ENCODE data around the gene RP9.
A peak's percentile ranks its signal among the peaks of the same experiment; 100 is the strongest.
"Not testable (repeated sequence)": the region's sequence is repeated elsewhere in the genome, so short reads cannot be mapped to it uniquely, and the experiment has no call there.

The RP9 gene

DNA sequence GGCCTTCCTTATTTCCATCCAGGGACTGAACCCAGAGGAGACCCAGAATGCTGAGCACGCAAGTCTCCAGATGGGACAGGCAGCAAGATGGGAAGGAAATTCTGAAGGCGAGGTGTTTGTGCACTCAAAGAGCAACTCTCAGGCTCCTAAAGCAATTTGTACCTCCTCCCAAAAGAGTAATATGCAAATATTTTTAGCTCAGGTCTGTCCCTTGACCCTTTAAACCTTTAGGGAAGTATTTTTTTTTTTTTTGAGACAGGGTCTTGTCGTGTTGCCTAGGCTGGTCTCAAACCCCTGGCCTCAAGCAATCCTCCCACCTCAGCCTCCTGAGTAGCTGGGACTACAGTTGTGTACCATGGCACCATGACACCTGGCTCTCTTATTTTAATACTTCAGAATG, 8.4 kb downstream of the RP9 start:
- DNase-seq: no peak

DNA sequence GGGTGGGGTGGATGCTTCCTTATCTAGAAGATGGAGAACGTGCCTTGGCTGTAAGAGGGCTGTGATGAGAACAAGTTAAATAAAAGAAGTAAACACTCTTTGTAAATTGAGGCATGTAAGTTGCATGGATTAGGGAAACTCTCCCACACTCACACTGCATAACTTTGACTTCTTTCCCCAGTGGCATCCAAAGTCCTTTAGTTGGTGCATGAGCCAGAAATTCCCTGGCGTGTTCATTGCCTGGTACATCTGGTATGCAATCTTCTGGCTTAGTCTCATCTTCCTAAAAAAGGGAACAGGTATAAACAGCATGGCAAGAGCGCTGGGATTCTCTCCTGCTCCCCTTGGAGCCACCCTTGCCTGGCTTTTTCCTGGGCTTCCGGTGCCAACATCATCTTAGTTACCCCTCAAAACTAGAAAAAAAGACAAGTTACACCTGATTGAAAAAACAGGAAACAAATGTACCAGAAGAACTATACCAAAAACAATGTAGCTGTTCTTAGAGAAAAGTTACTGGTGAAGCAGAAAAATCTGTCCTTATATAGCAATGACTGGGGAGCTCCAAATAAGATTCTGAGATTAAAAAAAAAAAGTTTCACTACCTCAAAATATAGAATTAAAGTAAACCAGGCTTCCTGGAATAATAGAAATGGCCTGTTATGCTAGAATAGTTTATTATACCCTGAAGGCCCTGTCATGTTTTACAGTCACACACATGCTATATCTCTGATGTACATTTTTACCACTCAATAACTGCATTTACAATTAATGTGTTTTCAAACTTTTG, 9.9 kb downstream of the RP9 start:
- DNase-seq: no peak

DNA sequence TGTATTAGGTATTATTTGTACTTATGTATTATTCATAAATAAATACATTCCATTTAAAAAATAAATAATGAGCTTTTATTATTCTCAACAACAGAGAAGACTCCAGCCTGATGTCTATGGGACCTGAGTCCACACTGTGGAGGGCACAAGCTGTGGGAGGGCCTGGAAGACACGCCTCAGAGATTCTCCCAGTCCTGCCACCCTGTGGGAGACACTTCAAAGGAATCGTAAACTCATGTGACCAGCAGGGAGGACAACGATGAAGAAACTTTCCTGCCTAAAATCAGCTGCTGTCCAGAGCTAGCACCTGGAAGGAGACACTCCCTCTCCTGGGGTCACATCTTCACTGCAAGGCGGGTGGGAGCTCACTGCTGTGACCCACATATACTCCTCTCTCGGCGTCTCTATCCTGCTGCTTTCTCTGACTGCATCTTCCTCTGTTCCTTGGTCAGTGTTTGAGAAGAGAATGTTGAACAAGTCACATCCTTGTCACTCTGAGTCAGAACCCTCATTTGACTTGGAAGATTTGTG, 14.4 kb downstream of the RP9 start:
- not testable (repeated sequence) for DNase-seq

DNA sequence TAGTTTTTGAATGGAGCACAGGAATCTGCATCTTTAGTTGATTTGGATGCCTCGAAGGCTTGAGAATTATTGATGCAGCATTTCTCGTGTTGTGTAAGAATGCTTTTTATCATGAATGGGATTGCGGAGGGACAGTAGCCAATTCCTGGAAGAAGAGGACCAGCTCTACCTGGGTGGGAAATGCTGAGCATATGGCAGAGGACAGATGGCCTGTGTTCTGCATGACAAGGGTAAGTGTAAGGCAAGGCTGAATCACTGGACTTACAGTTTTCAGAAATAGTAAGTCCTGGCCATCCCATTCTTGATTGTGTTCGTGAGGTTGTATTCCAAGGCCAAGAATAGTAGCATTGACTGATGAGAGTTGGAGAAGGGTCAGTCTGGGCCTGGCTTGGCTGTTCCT, 15.9 kb downstream of the RP9 start:
- no peak for DNase-seq

DNA sequence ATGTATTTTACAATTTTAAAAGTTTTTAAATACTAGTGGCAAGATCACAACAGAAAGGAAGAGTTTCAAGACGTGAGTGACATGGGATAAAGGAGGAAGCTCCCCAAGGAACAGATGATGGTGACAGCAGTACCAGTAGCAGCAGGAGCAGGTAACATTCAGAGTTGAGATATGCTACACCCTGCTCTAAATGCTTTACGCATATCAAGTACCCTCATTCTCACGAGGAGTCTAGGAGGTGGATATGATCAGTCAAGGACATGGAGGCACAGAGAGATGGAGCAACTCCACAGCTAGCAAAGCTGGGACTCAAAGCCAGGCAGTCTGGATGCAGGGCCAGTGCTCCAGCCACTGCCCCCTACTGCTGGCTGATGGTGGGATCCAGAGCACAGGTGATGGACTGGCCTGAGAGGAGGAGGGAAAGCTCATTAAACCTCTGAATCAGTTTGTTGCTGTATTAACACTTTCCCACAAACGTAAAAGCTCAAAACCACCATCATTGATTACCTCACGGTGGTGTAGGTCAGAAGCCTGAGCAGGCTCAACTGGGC, 17.5 kb downstream of the RP9 start:
- no peak for DNase-seq

DNA sequence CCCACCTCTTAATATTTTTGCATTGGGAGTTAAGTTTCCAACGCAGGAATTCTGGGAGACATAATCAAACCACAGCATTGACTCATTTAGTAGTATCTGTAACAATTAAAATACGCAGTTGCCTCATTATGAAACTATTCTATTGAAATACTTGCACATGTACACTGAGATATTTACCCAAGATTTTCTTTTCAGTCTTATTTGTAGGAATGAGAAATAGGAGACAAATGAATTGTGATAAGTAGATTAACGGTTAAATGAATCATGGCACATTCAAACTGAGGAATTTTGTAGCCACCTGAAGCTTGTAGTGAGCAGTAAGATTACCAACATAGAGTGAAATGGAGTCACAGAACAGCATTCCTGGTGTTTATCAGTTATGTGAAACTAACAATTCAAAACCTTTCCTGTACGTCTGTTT, 18.1 kb downstream of the RP9 start:
- no peak for DNase-seq

DNA sequence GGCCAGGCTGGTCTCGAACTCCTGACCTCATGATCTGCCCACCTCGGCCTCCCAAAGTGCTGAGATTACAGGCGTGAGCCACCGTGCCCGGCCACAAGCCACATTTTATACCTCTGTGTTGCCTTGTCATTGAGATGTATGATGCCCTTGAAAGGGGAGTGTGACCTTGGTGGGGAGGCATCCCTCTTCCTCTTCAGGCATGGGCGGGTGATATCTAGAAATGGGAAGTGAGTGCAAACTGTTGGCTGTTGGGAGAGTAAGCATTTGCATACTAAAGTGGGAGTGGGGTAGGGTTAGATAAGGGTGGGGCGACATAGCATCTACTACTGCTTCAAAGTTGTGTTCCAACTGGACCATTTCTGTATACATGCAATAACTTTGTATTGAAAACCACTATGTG, 20.1 kb downstream of the RP9 start:
- DNase-seq: no peak

DNA sequence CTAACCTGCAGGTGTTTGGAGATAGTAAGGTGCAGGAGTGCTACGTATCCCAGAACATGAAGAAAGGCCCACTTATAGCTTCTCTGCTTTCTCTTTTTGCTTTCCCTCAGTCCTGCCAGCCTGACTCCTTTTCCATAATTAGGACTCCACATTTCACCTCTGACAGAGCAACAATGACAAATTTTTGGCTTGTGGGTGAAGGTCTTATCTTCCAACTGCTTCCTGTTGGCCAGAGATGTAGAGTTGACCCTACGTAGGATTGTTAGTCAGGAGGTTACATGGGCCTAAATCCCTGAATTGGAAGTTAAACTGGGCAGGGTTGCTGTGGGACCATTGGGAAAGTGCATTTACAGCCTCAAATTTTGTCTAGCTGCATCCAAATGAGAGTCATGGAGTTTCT, 21.3 kb downstream of the RP9 start:
- DNase-seq: no peak

DNA sequence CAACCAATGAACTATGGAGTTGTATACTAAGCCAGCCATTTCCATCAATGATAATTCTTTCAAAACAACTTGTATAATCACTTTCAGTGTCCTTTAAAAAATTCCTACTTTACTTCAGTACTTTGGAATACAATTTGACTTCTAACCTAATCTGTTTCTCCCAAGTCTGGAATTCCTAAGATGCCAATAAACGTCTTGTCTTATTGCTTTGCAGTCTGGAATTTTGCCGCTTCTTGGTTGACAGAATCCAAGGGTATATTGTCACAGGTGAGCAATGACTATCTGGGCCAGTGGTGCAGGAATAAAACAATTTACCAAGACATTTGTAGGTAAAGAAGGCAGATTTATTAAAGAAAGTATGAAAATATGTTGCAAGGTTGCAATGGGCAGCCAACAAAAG, 21.8 kb downstream of the RP9 start:
- no peak for DNase-seq

DNA sequence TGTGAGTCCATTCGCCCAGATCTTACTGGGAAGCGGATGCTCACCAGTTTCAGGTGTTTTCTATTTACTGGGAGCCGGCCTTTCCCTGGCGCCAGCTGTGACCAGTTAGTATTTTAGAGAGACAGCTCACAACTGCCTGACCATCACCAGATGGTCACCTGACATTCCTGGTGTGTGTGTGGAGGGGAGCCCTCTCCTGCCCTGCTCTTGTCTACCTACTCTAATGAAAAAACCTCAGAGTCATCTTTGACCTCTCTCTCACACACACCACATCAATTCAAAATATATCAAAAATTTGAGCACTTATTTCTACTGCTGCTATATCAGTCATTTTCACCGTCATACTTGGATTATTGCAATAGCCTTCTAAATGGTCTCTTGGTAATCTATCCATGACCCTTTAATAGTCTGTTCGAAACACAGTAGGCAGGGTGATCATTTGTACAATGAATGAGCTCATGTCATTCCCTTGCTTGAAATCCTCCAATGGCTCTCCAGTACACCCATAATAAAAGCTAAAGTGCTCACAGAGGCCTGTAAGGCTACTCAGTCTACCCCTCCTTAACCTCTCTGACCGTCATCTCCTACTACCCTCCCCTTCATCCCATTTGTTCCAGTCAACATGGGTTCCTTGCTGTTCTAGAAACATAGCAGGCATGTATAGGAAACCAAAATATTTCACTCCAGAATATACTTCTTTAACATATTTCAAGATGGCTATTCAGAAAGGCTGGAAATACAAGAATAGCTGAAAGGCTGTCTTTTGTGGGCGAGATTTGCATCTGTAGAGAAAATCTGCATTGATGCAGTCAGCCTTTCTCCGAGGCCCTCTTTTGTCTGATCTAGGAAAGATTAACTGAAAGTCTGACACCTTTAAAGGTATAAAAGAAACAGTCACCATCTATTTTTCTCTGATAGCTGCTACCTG, 29.2 kb downstream of the RP9 start:
- DNase-seq: no peak

DNA sequence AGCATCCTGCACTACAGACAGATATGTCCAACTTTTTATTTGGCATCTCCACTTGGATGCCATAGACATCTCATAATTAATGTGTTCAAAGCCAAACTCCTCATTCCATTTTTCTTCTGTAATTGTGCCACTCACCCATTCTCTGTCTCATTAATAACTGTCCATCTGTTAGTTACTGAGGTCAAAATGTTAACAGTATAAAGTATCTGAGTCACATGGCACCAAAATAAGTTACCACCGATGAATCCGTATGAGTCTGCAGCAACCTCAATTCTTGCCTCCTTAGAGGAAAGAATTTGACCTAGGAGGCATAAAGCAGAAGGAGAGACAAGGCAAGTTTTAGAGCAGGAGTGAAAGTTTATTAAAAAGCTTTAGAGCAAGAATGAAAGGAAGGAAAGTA, 30.1 kb downstream of the RP9 start:
- no peak for DNase-seq

DNA sequence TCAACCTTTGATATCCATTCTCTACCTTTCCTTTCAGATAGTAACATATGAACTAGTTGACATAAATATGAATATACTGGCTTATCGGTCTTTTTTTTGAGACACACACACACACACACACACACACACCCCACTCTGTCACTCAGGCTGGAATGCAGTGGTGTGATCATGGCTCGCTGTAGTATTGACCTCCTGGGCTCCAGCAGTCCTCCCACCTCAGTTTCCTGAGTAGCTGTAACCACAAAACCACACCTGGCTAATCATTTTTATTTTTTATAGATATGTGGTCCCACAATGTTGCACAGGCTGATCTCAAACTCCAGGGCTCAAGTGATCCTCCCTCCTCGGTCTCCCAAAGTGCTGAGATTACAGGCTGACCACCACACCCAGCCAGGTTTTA, 32.5 kb downstream of the RP9 start:
- DNase-seq: no peak

DNA sequence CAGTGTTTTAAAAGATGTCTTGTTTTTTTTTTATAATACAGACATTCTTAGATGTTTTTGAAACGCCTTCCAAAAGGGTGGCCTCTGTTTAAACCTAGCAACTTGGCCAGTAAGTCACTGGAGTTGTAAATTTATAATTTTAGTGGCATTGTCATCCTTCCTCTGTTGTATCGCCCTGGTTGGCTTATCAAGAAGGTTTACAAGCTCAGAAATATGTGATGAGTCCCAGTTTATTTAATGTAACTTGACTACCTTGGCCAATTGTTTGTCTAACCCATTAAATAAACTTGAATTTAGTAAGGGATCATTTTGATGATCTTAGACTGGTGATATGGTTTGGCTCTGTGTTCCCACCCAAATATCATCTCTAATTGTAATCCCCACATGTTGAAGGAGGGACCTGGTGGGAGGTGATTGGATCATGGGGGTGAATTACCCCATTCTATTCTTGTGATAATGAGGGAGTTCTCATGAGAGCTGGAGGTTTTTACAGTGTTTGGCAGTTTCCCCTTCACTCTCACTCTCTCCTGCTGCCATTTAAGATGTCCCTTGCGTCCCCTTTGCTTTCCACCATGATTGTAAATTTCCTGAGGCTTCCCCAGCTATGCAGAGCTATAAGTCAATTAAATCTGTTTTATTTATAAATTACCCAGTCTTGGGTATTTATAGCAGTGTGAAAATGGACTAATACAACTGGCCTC, 33.2 kb downstream of the RP9 start:
- DNase-seq: no peak

DNA sequence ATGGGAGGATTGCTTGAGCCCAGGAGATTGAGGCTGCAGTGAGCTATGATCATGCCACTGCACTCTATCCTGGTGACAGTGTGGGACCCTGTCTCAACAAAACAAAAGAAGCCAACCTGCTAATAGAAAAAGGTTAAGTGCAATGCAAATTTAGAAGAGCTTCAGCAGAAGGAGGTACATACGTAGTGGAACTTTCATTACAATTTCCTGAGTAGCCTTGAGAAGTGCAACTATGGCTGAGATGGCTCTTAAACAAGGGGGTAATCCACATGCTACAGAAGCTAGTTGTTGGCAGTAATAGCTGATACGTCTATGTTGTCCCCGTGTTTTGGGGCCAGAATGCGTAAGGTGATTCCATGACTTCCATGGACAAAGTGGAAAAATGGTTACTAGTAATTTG, 36.0 kb downstream of the RP9 start:
- no peak for DNase-seq

DNA sequence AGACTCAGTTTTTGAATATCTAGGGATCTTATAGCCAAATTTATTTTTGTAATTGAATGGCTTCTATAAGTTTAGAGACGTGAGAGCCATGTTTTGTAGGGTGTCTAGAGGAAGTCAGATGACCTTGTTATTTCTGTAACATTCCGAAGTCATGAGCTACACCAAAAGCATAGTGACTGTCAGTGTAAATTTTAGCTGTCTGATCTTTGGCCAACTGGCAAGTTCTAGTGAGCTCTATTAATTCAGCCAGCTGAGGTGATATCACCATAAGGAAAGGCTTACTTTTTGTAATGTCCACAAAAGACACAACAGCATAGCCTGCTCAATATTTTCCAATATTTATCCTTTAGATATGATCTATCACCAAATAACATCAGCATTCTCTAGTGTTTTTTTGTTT, 36.7 kb downstream of the RP9 start:
- DNase-seq: no peak

DNA sequence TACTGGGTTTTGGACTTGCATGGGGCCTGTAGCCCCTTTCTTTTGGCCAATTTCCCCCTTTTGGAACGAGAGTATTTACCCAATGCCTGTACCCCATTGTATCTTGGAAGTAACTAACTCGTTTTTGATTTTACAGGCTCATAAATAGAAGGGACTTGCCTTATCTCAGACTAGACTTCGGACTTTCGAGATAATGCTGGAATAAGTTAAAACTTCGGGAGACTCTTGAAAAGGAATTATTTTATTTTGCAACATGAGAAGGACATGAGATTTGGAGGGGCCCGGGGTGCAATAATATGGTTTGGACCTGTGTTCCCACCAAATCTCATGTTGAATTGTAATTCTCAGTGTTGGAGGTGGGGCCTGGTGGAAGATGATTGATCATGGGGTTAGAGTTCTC, 38.4 kb downstream of the RP9 start:
- DNase-seq: no peak

DNA sequence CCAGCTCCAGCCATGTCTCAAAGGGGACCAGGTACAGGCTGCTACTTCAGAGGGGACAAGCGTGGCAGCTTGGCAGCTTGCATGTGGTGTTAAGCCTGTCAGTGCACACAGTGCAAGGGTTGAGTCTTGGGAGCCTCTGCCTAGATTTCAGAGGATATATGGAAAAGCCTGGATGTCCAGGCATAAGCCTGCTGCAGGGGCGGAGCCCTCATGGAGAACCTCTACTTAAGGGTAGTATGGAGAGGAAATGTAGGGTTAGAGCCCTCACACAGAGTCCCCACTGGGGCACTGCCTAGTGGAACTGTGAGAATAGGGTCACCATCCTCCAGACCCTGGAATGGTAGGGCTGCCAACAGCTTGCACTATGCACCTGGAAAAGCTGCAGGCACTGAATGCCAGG, 38.9 kb downstream of the RP9 start:
- DNase-seq: no peak

DNA sequence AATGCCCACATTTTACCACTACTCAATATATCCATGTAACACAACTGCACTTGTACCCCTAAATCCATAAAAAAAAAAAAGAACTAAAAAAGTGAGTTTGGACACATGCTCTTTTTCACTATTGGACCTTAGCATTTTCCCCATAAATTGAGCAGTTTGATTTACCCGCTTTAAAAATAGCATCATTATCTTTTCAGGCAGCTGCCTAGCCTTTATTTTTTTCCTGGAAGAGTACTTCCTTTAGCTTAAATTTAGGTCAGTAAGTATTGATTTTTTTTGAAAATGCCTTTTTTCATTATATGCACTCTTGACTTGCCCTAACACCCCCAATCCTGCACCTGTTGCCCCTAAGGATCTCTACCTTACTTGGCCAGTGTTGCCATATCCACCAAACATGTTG, 41.3 kb downstream of the RP9 start:
- no peak for DNase-seq

DNA sequence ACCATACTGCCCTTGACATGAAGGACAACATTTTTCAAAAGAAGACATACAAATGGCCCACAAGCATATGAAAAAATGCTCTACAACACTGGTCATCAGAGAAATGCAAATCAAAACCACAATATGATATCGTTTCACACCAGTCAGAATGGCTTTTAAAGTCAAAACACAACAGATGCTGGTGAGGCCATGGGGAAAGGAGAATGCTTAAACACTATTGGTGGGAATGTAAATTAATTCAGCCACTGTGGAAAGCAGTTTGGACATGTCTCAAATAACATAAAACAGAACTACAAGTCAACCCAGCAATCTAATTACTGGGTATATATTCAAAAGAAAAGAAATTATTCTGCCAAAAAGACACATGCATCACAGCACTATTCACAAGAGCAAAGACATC, 42.4 kb downstream of the RP9 start:
- DNase-seq: no peak

DNA sequence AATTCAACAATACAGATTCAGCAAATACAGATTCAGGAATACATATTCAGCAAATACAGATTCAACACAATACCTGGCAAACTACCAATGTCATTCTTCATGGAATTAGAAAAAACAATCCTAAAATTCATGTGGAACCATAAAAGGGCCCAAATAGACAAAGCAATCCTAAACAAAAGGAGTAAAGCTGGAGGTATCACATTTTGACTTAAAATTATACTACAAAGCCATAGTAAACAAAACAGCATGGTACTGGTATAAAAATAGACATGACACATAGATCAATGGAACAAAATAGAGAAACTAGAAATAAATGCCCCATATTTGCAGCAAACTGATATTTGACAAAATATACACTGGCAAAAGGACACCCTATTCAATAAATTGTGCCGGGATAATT, 43.2 kb downstream of the RP9 start:
- no peak for DNase-seq

DNA sequence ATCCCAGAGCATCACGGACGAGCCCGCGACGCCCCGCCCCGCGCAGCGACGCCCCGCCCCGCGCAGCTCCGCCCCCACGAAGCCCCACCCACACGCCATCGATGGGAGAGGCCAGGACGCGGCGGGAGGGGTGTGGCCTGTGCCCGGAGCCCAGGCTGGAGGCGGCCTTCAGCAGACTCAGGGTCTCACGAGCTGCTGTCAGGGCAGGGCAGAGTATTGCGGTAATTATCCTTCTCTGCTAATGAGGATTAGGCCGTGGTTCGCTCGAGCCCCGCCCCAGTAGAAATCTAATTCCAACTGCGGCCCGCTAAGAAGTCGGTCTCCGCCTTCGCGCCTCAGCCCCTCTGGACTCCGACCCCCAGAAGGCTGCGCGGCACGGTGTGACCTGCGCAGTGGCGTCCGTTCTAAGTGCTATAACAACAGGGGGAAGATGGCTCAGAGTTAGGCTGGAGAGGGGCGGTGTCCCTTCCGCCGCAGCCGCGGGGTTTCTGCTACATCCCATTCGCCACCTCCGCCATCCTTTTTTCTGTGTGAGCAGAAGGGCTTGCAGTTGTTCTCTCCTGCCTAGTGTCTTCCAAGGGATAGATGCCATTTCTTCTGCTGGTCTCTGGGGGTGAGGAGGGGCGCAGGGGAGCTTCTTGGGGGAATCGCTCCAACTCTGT, 46.3 kb downstream of the RP9 start:
- DNase-seq: peak; percentile 97

DNA sequence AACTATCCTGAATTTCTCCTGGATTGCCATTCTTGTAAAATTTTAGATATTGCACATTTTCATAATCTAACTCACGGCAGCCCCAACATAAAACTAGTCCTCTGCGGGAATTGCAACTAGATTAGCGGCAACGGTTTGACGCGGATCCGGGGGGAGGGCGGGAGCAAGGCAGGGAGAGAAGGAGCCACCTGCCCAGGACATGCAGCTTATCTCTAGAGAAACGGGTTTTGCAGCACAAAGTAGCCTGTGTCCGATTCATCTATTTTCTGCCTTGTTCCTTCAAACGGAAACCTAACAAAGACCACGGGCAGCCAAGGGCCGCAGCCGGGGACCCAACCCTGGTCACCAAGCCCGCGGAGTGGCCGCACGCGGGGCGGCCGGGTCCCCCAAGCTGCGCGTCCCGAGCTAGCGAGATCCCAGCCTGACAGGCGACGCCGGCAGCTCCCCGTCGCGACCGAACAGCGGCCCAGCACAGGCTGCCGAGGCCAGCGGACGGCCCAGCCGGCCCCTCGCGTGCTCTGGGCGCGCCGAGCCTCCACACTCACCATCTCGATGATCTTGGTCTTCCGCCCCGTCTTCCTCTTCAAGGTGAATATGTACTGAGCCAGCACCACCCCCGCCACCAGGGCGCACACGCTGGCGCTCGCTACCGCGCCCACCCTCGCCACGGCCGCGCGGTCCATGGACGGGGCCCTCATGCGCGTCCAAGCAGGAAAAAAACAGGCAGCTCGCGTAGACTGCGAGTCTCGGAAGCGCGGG, 47.0 kb downstream of the RP9 start, which contains the start of gene NT5C3A:
Gene NT5C3A (minus strand): TSS at position 754 of the 759 bp plus-strand sequence. CDS start 71 bp downstream, at position 683.
- DNase-seq: no peak
